ENCODE data around the gene LPCAT3.

The LPCAT3 gene

DNA sequence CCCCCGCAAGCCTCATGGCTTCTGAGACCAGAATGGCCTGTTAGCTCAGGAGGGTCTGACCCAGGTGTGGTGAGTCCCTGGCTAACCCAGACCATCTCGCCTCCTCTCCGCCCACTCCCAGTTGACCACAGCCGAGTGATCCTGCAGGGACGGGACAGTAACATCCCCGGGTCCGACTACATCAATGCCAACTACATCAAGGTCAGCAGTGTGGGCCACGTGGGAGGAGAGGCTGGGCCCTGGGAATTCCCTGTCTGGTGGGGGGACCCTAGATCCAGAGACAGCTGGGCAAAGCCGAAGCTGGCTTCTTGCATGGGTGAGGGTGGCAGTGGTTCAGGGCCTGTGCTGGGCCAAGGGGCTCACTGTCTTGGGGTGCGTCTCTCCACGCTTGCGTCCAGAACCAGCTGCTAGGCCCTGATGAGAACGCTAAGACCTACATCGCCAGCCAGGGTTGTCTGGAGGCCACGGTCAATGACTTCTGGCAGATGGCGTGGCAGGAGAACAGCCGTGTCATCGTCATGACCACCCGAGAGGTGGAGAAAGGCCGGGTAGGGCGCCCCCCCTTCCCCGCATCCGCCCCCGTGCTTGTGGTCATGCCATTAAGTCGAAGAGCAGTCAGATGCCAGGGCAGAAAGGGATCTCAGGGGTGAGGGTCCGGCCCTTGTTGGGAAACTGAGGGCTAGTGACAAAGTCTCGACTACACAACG lies 62.1 kb downstream of the LPCAT3 start:
- peaks cover 0 to 8% (median 2%) of the 10 kb centered on the region in 4 donors for H3K4me1 ChIP-seq
- H3K36me3 ChIP-seq, result peaks cover 0 to 25% (median 0%) of the 10 kb centered on the region in 3 donors

DNA sequence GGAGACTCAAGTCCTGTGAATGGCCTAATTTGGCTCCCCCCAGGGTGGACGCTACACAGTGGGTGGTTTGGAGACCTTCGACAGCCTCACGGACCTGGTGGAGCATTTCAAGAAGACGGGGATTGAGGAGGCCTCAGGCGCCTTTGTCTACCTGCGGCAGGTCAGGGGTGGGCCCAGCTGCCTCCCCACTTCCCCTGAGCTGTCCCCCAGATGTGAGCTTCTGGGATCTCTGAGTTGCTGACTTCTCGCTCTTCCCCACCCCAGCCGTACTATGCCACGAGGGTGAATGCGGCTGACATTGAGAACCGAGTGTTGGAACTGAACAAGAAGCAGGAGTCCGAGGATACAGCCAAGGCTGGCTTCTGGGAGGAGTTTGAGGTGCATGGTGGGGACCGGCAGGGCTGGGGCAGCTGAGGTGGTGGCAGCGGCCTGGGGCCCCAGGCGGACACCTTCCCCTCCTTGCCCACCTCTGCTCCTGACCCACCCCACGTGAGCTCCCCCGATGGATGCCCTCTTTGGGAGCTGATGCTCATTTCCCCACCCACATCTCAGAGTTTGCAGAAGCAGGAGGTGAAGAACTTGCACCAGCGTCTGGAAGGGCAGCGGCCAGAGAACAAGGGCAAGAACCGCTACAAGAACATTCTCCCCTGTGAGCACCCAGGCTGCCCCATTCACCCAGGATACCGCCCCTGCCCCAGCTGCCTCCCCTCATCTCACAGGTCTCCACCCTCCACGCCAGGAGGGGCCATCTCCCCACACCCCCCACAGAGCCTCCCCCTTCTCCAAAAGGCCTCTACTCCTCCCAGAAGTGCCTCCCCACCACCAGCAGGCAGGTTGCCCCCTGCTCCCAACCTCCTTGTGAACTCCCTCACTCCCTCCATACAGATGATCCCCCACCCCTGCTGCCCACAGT lies 62.9 kb downstream of the LPCAT3 start:
- no peak for DNase-seq
- H3K27me3 ChIP-seq, result no peaks in the 10 kb centered on the region
- intact Hi-C loops (cut with DNase I; ENCODE audit: low total_unique reads), result no loop called here
- peaks cover 0 to 2% (median 0%) of the 10 kb centered on the region in 4 donors for H3K4me1 ChIP-seq
- H3K9me3 ChIP-seq, result no peaks in the 10 kb centered on the region
- TF ChIP-seq CTCF (IDR thresholded peaks at IDR 0.05), result no peak
- H3K36me3 ChIP-seq, result peaks cover 0 to 25% (median 0%) of the 10 kb centered on the region in 3 donors
- H3K27ac ChIP-seq, result no peak overlapping the region
- no peak overlapping the region for H3K4me3 ChIP-seq

More for the DNA sequence above, 62.1 kb downstream of the LPCAT3 start:
- intact Hi-C loops (cut with DNase I; ENCODE audit: low total_unique reads), result no loop called here
- Histone ChIP-seq H3K4me3 (no peak overlapping the region), H3K9me3 (no peaks in the 10 kb centered on the region), H3K27ac (no peak overlapping the region), H3K27me3 (no peaks in the 10 kb centered on the region)
- DNase-seq, result no peak
- no peak for TF ChIP-seq CTCF (IDR thresholded peaks at IDR 0.05)

DNA sequence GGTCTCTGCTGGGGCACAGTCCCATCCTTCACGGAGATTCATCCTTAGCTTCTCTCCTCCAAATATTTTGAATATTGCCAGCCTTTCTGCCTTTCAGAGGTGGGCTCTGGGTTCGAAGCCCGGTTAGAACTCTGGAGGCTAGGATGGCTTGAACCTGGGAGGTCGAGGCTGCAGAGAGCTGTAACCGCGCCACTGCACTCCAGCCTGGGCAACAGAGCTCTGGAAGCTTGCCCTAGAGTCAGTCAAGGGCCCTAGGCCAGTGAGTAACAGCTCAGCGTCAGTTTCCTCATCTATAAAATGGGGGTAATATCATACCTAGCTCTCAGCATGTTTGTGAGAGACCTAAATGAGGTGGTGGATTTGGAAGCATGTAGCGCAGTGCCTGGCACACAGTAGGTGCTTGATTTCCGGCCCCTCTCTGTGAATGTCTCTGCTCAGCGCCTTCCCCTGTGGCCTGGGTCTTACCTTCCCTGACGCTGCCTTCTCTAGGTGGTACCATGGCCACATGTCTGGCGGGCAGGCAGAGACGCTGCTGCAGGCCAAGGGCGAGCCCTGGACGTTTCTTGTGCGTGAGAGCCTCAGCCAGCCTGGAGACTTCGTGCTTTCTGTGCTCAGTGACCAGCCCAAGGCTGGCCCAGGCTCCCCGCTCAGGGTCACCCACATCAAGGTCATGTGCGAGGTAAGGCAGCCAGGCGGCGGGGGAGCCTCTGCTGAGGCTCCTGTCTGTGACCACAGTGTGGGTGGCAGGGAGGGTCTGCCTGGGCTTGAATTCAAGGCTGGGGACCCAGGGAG lies 63.8 kb downstream of the LPCAT3 start:
- no peak for TF ChIP-seq CTCF (IDR thresholded peaks at IDR 0.05)
- H3K27ac ChIP-seq, result no peak overlapping the region
- H3K4me1 ChIP-seq, result no peaks in the 10 kb centered on the region
- H3K9me3 ChIP-seq, result no peaks in the 10 kb centered on the region
- H3K4me3 ChIP-seq, result no peak overlapping the region
- no peaks in the 10 kb centered on the region for H3K27me3 ChIP-seq
- intact Hi-C loops (cut with DNase I; ENCODE audit: low total_unique reads), result no loop called here
- peaks cover 0 to 25% (median 0%) of the 10 kb centered on the region in 3 donors for H3K36me3 ChIP-seq
- DNase-seq, result no peak

DNA sequence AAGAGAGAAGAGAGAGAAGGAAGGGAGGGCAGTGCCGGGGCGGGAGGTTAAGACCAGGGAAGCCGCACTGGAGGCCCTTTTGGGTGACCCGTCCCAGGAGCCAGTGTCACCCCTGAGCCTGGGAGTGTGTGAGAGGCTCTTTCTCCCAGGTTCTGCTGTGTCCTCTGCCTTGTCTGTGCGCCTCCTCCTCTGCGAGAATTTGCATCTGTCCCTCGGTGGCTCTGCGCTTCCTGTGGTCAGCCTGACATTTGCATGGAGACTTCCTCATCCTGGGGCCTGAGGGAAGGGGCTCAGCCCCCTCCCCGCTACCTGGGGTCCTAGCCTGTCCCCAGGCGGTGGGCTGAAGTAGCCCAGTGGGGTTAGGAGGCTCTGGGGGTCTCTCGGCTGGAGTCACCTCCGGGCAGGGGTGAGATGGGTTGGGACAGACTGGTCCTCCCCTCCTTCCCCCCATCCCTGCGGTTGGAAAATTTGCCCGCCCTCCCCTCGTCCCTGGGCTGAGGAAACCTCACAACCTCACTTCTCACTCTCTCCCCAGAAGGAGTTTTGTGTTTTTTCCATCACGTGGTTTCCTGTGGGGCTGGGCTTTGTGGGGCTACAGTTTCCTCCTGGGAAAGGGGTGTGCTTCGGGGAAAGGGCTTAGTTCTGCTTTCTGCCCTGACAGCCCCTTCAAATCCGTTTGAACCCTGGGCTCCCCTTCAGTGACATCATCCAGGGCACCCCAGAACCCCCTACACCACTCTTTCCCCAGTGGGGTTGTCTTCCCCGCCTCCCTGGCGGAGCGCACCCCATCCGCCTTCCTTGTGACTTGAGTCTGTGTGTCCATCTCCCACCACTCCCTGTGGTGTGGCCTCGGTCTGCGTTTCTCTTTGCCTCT lies 64.6 kb downstream of the LPCAT3 start:
- no peaks in the 10 kb centered on the region for H3K9me3 ChIP-seq
- no peaks in the 10 kb centered on the region for H3K27me3 ChIP-seq
- H3K4me3 ChIP-seq, result peak overlapping the region; percentile 35 to 43
- H3K4me1 ChIP-seq, result no peaks in the 10 kb centered on the region
- TF ChIP-seq CTCF (IDR thresholded peaks at IDR 0.05), result no peak
- H3K36me3 ChIP-seq, result peaks cover 0 to 25% (median 0%) of the 10 kb centered on the region in 3 donors
- DNase-seq, result peak in 1 of 2 donors; percentile 65
- intact Hi-C loops (cut with DNase I; ENCODE audit: low total_unique reads), result no loop called here
- peak overlapping the region in 1 of 2 donors; percentile 19 for H3K27ac ChIP-seq

Measured in tibial artery (tissue), 4 donors.